Astrocyte (in vitro differentiated cells and primary cell): ENCODE measurements around the gene GMDS.

Source experiments
- EZH2 ChIP-seq: IDR thresholded peaks from 2 replicates; pipeline ENCODE4 v1.6.1; 2012; ENCODE audit warnings: mild to moderate bottlenecking, low read length, inconsistent platforms; ENCODE audit not compliant: insufficient read depth
- TF ChIP-seq, protein P1 (sequence below): IDR thresholded peaks from 2 replicates; pipeline ENCODE4 v1.5.1; 2011; ENCODE audit warnings: low read depth, mild to moderate bottlenecking, inconsistent platforms, low read length, moderate library complexity; ENCODE audit not compliant: insufficient read depth

DNA sequence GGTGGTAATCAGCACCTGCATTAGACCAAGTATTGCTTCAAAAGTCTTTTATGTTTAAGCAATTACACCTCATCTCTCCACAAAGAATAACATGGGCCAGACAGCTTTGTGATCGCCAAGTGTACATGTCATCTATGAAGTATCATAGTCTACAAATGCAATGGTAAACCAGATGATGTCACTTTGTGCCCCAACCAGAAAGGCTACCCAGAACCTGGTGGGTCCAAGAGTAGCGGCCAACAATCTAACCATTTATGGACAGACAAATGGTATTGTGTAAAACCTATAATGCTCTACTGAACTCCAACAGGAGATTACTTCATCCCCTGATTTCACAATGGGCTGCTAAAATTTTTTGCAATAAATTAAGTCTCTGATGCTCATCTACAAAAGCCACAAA lies 295.9 kb downstream of the GMDS start:
- TF ChIP-seq, protein P1, sequence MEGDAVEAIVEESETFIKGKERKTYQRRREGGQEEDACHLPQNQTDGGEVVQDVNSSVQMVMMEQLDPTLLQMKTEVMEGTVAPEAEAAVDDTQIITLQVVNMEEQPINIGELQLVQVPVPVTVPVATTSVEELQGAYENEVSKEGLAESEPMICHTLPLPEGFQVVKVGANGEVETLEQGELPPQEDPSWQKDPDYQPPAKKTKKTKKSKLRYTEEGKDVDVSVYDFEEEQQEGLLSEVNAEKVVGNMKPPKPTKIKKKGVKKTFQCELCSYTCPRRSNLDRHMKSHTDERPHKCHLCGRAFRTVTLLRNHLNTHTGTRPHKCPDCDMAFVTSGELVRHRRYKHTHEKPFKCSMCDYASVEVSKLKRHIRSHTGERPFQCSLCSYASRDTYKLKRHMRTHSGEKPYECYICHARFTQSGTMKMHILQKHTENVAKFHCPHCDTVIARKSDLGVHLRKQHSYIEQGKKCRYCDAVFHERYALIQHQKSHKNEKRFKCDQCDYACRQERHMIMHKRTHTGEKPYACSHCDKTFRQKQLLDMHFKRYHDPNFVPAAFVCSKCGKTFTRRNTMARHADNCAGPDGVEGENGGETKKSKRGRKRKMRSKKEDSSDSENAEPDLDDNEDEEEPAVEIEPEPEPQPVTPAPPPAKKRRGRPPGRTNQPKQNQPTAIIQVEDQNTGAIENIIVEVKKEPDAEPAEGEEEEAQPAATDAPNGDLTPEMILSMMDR = no peak
- TF ChIP-seq EZH2 = no peak
